ENCODE measurements around the gene PDLIM1. TPM values are rescaled to one million over a fixed set of nuclear protein-coding genes. Genes with fewer than 3 reads are reported as not detected.

PDLIM1 gene
- polyA plus RNA-seq, 1 donor (not counting 4 experiments of a cell fraction or from before 2014, with no cell fraction given), result 298 TPM

DNA sequence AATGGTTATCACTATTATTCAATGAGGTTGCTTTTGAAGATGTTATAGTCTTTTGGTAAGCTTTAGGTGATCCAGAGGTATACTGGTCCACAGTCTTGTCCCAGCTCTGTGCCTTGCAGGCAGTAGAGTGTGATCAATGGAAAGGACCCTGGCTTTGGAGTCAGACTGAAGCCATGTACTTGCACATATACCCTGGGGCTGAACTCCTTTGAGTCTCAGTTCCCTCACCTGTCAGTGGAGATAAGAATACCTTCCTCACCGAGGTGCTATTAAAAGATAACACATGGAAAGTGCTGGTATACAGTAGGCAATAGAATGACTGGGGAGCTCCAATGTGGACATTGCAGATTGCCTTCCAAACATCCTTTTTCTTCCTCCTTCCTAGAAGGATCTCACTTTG, 16.0 kb upstream of the PDLIM1 start:
- no peak overlapping the region for H3K4me3 ChIP-seq (ENCODE audit: control insufficient read depth in 2 of 3, extremely low read depth in 1 of 3, insufficient read depth in 2 of 3, low read depth in 1 of 3, low read length in 3 of 3)
- no peaks in the 10 kb centered on the region for H3K36me3 ChIP-seq (ENCODE audit: control insufficient read depth in 2 of 2, extremely low read depth in 1 of 2, insufficient read depth in 2 of 2, low read length in 2 of 2)
- dilution Hi-C loops (cut with MboI; ENCODE audit: extremely low pct_ligation_motif_present, low sequenced_read_pairs), result no loop called here
- H3K9me1 ChIP-seq (ENCODE audit: control insufficient read depth, extremely low read depth, insufficient read depth, low read length), result no peaks in the 10 kb centered on the region
- H3K4me2 ChIP-seq (ENCODE audit: control insufficient read depth, extremely low read depth, insufficient read depth, low read depth, low read length), result no peak overlapping the region
- FAIRE-seq (no peak), DNase-seq (ENCODE audit: low read depth, low spot score) (no peak)
- H2AFZ ChIP-seq (ENCODE audit: control insufficient read depth, low read length), result no peak overlapping the region
- H4K20me1 ChIP-seq (ENCODE audit: control insufficient read depth, extremely low read depth, insufficient read depth, low read length), result no peaks in the 10 kb centered on the region
- H3K27ac ChIP-seq (ENCODE audit: control insufficient read depth, insufficient read depth, low read length), result no peak overlapping the region
- H3K27me3 ChIP-seq (ENCODE audit: control insufficient read depth, extremely low read depth, insufficient read depth, low read length), result no peaks in the 10 kb centered on the region
- no peaks in the 10 kb centered on the region for H3K79me2 ChIP-seq (ENCODE audit: control insufficient read depth, insufficient read depth, low read length)
- peaks cover 20% of the 10 kb centered on the region for H3K4me1 ChIP-seq (ENCODE audit: control insufficient read depth, extremely low read depth, insufficient read depth, low read length)
- H3K9me3 ChIP-seq (ENCODE audit: control insufficient read depth, low read depth, low read length), result no peaks in the 10 kb centered on the region
- no peak for TF ChIP-seq EZH2 (IDR thresholded peaks at IDR 0.05; ENCODE audit: low read length)
- TF ChIP-seq, protein P1, sequence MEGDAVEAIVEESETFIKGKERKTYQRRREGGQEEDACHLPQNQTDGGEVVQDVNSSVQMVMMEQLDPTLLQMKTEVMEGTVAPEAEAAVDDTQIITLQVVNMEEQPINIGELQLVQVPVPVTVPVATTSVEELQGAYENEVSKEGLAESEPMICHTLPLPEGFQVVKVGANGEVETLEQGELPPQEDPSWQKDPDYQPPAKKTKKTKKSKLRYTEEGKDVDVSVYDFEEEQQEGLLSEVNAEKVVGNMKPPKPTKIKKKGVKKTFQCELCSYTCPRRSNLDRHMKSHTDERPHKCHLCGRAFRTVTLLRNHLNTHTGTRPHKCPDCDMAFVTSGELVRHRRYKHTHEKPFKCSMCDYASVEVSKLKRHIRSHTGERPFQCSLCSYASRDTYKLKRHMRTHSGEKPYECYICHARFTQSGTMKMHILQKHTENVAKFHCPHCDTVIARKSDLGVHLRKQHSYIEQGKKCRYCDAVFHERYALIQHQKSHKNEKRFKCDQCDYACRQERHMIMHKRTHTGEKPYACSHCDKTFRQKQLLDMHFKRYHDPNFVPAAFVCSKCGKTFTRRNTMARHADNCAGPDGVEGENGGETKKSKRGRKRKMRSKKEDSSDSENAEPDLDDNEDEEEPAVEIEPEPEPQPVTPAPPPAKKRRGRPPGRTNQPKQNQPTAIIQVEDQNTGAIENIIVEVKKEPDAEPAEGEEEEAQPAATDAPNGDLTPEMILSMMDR (optimal IDR thresholded peaks at IDR 0.05 in 1 of 3, IDR thresholded peaks at IDR 0.05 in 1 of 3, conservative IDR thresholded peaks at IDR 0.05 in 1 of 3; ENCODE audit: extremely low read depth in 1 of 3, insufficient read depth in 2 of 3, low read length in 3 of 3), result no peak
- H3K9ac ChIP-seq (ENCODE audit: control insufficient read depth, extremely low read depth, insufficient read depth, low read length), result no peak overlapping the region

DNA sequence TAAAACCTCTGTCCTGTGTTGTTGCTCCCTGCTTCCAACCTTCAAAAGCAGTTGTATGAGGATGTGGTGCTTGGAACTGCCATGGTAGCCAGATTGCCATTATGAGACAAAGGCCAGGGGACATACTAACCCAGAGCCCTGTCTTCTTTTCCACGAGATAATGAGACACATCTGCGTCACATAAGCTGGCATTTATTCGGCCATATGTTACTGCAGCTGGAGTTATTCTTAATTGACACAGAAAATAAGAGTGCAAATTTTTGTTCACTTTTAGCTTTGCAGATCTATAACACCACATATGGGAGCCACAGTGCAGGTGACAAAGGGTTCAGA, 15.5 kb upstream of the PDLIM1 start:
- no peak overlapping the region for H3K27ac ChIP-seq (ENCODE audit: control insufficient read depth, insufficient read depth, low read length)
- dilution Hi-C loops (cut with MboI; ENCODE audit: extremely low pct_ligation_motif_present, low sequenced_read_pairs), result no loop called here

More for the DNA sequence above, 15.5 kb upstream of the PDLIM1 start:
- Histone ChIP-seq H3K4me1 (ENCODE audit: control insufficient read depth, extremely low read depth, insufficient read depth, low read length) (peaks cover 20% of the 10 kb centered on the region), H2AFZ (ENCODE audit: control insufficient read depth, low read length) (no peak overlapping the region), H3K4me2 (ENCODE audit: control insufficient read depth, extremely low read depth, insufficient read depth, low read depth, low read length) (no peak overlapping the region), H4K20me1 (ENCODE audit: control insufficient read depth, extremely low read depth, insufficient read depth, low read length) (no peaks in the 10 kb centered on the region), H3K9ac (ENCODE audit: control insufficient read depth, extremely low read depth, insufficient read depth, low read length) (no peak overlapping the region), H3K36me3 (ENCODE audit: control insufficient read depth in 2 of 2, extremely low read depth in 1 of 2, insufficient read depth in 2 of 2, low read length in 2 of 2) (no peaks in the 10 kb centered on the region), H3K9me3 (ENCODE audit: control insufficient read depth, low read depth, low read length) (no peaks in the 10 kb centered on the region), H3K27me3 (ENCODE audit: control insufficient read depth, extremely low read depth, insufficient read depth, low read length) (no peaks in the 10 kb centered on the region), H3K9me1 (ENCODE audit: control insufficient read depth, extremely low read depth, insufficient read depth, low read length) (no peaks in the 10 kb centered on the region), H3K4me3 (ENCODE audit: control insufficient read depth in 2 of 3, extremely low read depth in 1 of 3, insufficient read depth in 2 of 3, low read depth in 1 of 3, low read length in 3 of 3) (no peak overlapping the region), H3K79me2 (ENCODE audit: control insufficient read depth, insufficient read depth, low read length) (no peaks in the 10 kb centered on the region)
- no peak for TF ChIP-seq EZH2 (IDR thresholded peaks at IDR 0.05; ENCODE audit: low read length)
- TF ChIP-seq, protein P1 (optimal IDR thresholded peaks at IDR 0.05 in 1 of 3, IDR thresholded peaks at IDR 0.05 in 1 of 3, conservative IDR thresholded peaks at IDR 0.05 in 1 of 3; ENCODE audit: extremely low read depth in 1 of 3, insufficient read depth in 2 of 3, low read length in 3 of 3), result no peak
- DNase-seq (ENCODE audit: low read depth, low spot score) (no peak), FAIRE-seq (no peak)

Data from keratinocyte (primary cell).